Kidney tubule cell (primary cell): ENCODE results near the gene KLHL29.
A peak's percentile ranks its signal among the peaks of the same experiment; 100 is the strongest.

Experiments used
- DNase-seq: peaks from one replicate; pipeline ENCODE4 v3.0.0-alpha.2; 2018; ENCODE audit warnings: low spot score

KLHL29 gene

GRCh38 chr2:23684395-23685176, 299.6 kb downstream of the KLHL29 start:
- peak; percentile 20 for DNase-seq

GRCh38 chr2:23685181-23685580, 300.2 kb downstream of the KLHL29 start:
- no peak for DNase-seq

- DNase-seq: no peak
These were observed 300.7 kb downstream of the KLHL29 start for GRCh38 chr2:23685706-23686105.

- DNase-seq: no peak
These were observed 301.5 kb downstream of the KLHL29 start for GRCh38 chr2:23686405-23687029.

- no peak for DNase-seq
These were observed 302.2 kb downstream of the KLHL29 start for GRCh38 chr2:23687214-23687613.

GRCh38 chr2:23687713-23688112, 302.7 kb downstream of the KLHL29 start:
- no peak for DNase-seq

- no peak for DNase-seq
These were observed 303.6 kb downstream of the KLHL29 start for GRCh38 chr2:23688486-23689130.

GRCh38 chr2:23689131-23689700, 304.2 kb downstream of the KLHL29 start:
- no peak for DNase-seq

- DNase-seq: no peak
These were observed 304.9 kb downstream of the KLHL29 start for GRCh38 chr2:23689891-23690290.

- no peak for DNase-seq
These were observed 305.6 kb downstream of the KLHL29 start for GRCh38 chr2:23690421-23691105.

- no peak for DNase-seq
These were observed 306.1 kb downstream of the KLHL29 start for GRCh38 chr2:23691106-23691470.

GRCh38 chr2:23691565-23691964, 306.6 kb downstream of the KLHL29 start:
- DNase-seq: no peak

GRCh38 chr2:23692263-23692662, 307.3 kb downstream of the KLHL29 start:
- no peak for DNase-seq

- no peak for DNase-seq
These were observed 308.0 kb downstream of the KLHL29 start for GRCh38 chr2:23692851-23693605.

GRCh38 chr2:23693606-23693951, 308.6 kb downstream of the KLHL29 start:
- DNase-seq: no peak

- no peak for DNase-seq
These were observed 309.4 kb downstream of the KLHL29 start for GRCh38 chr2:23694058-23695045.

- no peak for DNase-seq
These were observed 310.4 kb downstream of the KLHL29 start for GRCh38 chr2:23695214-23695889.

GRCh38 chr2:23695890-23696751, 311.1 kb downstream of the KLHL29 start:
- DNase-seq: no peak

GRCh38 chr2:23696752-23697045, 311.7 kb downstream of the KLHL29 start:
- DNase-seq: no peak
